NT2/D1 (cell line): ENCODE measurements around the gene RALGAPB.

Experiments used
- SUZ12 ChIP-seq: IDR thresholded peaks from 2 replicates; pipeline ENCODE4 v1.6.1; 2011; ENCODE audit not compliant: insufficient read length, insufficient read depth; ENCODE audit errors: extremely low read depth
- ZNF274 ChIP-seq: IDR thresholded peaks from 2 replicates; pipeline ENCODE4 v1.6.1; 2011; ENCODE audit warnings: mild to moderate bottlenecking, low read depth, low read length

DNA sequence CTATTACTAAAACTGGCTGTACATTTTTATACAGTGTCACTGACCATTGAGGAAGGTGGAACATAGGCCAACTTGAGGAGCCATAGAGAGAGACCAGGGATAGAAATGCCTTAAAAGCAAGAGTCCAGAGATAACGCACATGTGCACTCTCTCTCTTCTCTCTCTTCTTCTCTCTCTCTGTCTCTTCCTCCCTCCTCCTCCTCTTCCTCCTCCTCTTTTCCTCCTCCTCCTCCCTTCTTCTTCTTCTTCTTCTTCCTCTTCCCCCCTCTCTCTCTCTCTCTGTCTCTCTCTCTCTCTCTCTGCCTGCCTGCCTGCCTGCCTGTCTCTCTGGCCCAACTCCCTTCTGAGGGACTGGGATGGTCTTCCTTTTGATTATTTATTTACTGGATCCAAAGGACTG is 92.0 kb downstream of the RALGAPB start:
- TF ChIP-seq SUZ12 (no peak), ZNF274 (no peak)
